Measurements from ENCODE around the gene LRP8.

DNA sequence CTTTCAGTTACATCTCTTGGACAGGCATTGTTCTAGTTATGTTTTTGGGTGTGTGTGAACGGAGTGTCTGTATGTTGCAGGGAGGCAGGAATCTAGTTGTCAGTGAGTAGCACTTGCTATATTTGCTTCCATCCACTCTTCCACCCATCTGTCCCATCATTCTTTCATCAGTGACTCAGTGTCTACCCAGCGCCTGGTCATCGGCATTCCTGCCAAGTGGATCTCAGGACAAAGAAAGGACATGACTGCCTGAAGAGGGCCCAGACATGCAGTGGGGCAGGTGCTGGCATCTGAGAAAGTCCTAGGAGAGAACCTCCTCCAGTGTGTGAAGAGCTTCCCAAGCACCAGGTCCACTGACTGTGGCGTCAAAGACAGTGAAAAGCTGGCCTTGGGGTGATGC is 62.3 kb downstream of the LRP8 start:
- TF ChIP-seq, protein P1, sequence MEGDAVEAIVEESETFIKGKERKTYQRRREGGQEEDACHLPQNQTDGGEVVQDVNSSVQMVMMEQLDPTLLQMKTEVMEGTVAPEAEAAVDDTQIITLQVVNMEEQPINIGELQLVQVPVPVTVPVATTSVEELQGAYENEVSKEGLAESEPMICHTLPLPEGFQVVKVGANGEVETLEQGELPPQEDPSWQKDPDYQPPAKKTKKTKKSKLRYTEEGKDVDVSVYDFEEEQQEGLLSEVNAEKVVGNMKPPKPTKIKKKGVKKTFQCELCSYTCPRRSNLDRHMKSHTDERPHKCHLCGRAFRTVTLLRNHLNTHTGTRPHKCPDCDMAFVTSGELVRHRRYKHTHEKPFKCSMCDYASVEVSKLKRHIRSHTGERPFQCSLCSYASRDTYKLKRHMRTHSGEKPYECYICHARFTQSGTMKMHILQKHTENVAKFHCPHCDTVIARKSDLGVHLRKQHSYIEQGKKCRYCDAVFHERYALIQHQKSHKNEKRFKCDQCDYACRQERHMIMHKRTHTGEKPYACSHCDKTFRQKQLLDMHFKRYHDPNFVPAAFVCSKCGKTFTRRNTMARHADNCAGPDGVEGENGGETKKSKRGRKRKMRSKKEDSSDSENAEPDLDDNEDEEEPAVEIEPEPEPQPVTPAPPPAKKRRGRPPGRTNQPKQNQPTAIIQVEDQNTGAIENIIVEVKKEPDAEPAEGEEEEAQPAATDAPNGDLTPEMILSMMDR (IDR thresholded peaks at IDR 0.05), result no peak
- TF ChIP-seq POLR2A (IDR thresholded peaks at IDR 0.05), result no peak
